Ovary (tissue), 3 donors: ENCODE results near the gene TEX54.

Experiments used
- CTCF ChIP-seq, 3 donors: fragments of 450-650 bp in 2 of 3; fragments of 200-600 bp in 1 of 3; IDR thresholded peaks; one replicate each; pipeline versions ENCODE4 v1.5.1 to v1.8.0; 2016 to 2022; ENCODE audit warnings: antibody characterized with exemption in 3 of 3, mild to moderate bottlenecking in 1 of 3
- POLR2A ChIP-seq: fragments of 450-650 bp; IDR thresholded peaks from one replicate; pipeline ENCODE4 v1.6.1; 2017; ENCODE audit warnings: antibody characterized with exemption, mild to moderate bottlenecking, moderate library complexity
- donor health status: DM: no; HTN: no; CAD: no.

- TF ChIP-seq CTCF (IDR thresholded peaks at IDR 0.05) (no peak), POLR2A (no peak)
Measured at GRCh38 chr11:62879235-62879978, 46.8 kb upstream of the TEX54 start.
